GM19099 (cell line): ENCODE measurements around the gene TMEM256.

Source experiments
- POLR2A ChIP-seq: IDR thresholded peaks from 3 replicates; pipeline ENCODE4 v1.6.1; 2011; ENCODE audit warnings: low read depth; ENCODE audit not compliant: insufficient read length; ENCODE audit errors: extremely low read depth

The TMEM256 gene

GRCh38 chr17:7403977-7404736 is at the start of gene TMEM256:
Gene TMEM256, minus strand, starts transcription at chr17:7404097. Its CDS starts 13 bp downstream, at chr17:7404084.
- peak; percentile 96 for TF ChIP-seq POLR2A

DNA sequence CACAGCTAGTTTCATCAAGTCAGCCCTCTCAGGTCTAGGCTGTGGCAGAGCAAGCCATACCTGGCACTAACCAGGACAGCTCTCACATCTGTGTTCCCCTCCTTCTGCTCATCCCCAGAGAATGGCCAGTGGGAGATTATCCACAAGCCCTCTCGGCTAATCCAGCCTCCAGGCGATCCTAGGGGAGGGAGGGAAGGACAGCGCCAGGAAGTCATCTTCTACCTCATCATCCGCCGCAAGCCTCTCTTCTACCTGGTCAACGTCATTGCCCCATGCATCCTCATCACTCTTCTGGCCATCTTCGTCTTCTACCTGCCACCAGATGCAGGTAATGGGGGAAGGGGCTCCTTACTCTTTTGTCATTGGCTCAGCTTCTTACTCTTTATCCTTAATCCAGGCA is 44.6 kb upstream of the TMEM256 start:
- no peak for TF ChIP-seq POLR2A

GRCh38 chr17:7445619-7445968 is 41.7 kb upstream of the TMEM256 start:
- TF ChIP-seq POLR2A = no peak

GRCh38 chr17:7444682-7445618 is 41.1 kb upstream of the TMEM256 start, which contains the start of gene CHRNB1:
Gene CHRNB1, plus strand, starts transcription at chr17:7445061. Its CDS starts 67 bp downstream, at chr17:7445128.
- TF ChIP-seq POLR2A = no peak

DNA sequence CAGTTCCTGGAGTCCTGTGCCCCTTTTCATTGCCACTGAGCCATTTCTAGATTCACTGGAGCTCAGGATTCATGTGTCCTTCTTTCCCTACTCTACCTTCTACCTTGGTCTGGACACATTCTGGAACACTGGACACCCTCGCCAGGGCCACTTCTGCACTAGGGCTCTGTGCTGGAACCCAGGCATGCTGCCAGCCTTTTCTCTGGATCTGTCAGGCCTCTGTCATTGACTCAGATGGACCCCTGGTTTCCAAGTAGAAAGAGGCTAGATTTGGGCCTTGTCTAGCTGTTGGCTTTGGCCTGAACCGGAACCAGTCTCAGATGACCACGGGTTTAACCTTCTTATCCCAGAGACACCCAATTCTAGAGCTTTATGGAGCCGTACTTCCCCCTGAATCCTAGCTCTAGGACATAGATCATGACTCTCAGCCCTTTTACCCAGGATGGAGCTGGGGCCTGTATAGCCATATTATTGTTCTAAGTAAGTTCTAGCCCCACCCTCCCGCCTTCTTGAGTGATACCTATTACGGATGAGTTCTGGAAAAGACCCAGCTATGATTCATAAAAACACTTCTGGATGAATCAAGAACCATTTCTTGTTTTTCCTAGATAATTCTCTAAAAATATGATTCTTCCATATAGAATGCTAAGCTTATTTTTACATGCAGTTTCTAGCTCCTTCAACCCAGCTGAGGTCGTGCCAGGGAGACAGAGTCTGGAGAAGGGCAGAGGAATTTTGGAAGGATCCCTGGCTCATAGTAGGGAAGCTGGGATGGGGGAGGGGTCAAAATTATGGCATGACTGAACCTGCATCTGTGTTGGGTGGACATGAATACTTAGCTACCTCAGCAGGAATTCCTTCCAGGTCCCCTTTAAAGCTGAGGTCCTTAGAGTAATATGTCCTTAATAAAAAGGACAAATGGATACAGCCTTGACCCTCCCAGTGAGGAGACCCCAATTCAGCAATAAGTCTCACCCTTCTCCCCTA is 39.9 kb upstream of the TMEM256 start:
- no peak for TF ChIP-seq POLR2A

DNA sequence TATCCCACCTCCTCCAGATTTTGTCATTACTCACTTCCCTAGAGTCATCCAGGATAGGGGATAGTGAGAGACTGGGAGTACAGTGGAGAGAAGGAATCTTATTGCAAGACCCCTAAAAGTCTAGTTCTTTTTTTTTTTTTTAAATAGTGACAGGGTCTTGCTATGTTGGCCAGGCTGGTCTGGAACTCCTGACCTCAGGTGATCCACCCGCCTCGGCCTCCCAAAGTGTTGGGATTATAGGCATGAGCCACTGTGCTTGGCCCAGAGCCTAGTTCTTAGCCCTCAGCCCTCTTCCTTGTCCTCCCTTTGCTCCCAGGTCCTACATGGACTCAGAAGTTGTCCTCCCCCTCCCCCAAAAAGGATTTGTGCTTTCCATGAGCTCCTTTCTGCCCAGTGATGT is 38.2 kb upstream of the TMEM256 start:
- no peak for TF ChIP-seq POLR2A

GRCh38 chr17:7441266-7441665 is 37.4 kb upstream of the TMEM256 start:
- TF ChIP-seq POLR2A = no peak

GRCh38 chr17:7440834-7441195 is 36.9 kb upstream of the TMEM256 start:
- peak; percentile 22 for TF ChIP-seq POLR2A

DNA sequence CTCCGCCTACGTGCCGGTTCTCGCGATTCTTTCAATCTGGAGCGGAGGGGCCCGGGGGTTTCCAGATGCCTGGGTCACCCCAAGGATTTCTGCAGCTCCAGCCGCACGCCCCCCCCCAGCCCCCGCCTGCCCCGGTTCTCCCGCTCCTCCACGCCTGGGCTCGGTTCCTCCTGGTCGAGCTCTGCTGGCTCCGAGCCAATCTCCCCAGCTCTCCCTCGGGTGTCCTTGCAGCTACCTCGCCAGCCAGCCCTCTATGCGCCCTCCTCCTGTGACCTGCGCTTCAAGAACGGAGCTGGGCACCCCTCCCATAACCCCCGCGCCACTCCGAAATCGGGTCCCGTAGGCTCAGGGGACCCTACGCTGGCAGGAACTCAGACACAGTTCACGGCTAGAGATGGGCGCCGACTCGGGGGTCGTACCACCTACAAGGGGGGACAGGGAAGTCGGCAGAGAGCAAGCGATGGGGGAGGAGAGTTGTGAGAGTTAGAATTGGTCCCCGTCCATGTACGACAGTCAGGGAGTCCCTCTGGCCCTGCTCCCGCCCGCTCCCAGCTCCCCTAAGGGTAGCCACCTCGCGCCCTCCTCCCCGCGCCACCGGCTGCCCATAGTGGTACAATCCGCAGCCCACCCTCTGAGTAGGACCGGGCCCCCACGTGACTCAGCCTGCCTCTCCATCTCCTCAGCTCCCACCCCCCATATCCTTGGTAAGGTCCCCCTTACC is 36.4 kb upstream of the TMEM256 start:
- TF ChIP-seq POLR2A = no peak

- no peak for TF ChIP-seq POLR2A
Measured at GRCh38 chr17:7439462-7440112, 35.7 kb upstream of the TMEM256 start, which contains the start of gene FGF11. Gene FGF11, plus strand, starts transcription at chr17:7439512. Its CDS starts 109 bp downstream, at chr17:7439621.

DNA sequence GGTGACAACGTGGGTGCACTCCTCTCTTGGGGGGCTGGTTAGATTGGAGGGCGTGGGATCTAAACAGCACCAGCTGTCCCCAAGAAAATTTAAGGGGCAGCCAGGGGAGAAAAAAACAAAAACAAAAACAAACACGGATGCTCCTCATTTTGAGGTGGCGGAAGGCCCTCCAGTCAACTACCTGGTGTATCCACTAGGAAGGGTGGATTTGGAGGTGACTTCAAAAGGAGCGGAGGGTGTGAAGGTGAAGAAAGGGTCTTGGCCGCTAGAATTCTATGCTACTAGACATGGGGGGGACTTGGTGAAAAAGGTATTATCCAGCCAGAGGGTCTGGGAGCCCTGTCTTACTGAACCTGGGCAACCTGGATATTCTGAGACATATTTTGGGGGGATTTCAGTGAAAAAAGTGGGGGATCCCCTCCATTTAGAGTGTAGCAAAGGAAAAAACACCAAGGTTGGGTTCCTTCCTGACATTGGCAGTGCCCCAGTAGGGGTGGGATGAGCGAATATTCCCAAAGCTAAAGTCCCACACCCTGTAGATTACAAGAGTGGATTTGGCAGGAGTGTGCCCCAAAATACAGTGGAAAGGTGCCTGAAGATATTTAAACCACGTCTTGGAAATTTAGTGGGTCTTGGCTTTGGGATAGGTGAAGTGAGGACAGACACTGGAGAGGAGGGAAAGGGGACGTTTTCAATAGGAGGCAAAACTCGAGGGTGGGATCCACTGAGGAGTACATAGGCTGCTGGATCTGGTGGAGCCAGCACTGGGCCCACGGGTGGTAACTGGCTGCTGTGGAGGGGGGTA is 35.0 kb upstream of the TMEM256 start:
- TF ChIP-seq POLR2A = no peak

- no peak for TF ChIP-seq POLR2A
Measured at GRCh38 chr17:7437950-7438614, 34.2 kb upstream of the TMEM256 start.
